ENCODE measurements around the gene ANKRD13D. TPM values are rescaled to one million over a fixed set of nuclear protein-coding genes. Genes with fewer than 3 reads are reported as not detected.
A peak's percentile ranks its signal among the peaks of the same experiment; 100 is the strongest.

Gene ANKRD13D
- total RNA-seq, 2 donors from 2014 or later, result 66.6 to 101 TPM

DNA sequence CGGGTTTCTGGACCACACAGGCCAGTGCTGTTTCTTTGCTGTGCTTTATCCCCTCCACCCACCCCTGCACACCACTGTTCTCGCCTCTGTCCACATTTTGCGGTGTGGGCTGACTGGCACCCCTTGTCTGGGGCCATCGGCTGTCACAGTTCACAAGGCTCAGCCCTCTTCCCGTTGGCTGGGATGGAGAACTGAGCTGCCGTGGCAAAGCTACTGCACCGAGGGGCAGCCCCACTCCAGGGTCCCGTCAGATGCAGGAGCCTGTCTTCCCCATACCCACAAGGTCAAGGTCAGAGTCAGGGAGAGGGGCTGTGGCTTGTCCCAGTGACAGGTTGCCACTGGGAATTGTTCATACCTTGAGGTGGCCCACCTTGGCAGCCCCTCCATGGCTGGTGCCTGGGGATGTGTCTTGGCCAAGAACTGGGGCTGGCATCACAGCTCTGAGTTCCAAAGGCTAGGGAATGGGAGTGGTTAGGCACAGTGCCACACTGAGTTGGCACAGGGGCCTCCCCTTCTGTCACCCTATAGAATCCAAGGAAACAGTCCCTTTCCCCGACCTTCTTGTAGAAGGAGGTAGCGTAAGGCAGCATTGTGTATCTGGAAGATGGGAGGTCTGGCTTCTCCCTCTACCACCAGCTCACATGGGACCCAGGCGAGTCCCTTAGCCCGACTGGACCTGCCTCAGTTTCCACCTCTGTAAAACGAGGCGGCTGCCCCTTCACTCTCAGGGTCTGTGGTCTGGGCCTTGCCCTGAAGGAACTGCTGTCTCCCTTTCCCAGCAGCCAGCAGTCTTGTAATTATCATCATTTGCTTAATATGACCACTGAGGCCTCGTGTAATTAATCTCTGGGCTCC, 19.5 kb upstream of the ANKRD13D start:
- Histone ChIP-seq H3K27me3 (replicated peaks; ENCODE audit: insufficient read depth) (no peaks in the 10 kb centered on the region), H3K4me1 (ENCODE audit: control insufficient read depth in 1 of 2, low read depth in 2 of 2) (peaks cover 66 to 85% of the 10 kb centered on the region in 2 donors), H3K4me3 (peak overlapping the region; percentile 90), H3K36me3 (no peaks in the 10 kb centered on the region), H3K27ac (peak overlapping the region; percentile 56 to 74), H3K9me3 (no peaks in the 10 kb centered on the region)
- DNase-seq (ENCODE audit: low spot score) (no peak), ATAC-seq (ENCODE audit: insufficient number of reproducible peaks, low FRiP score, low read depth) (no peak)
- TF ChIP-seq, protein P1, sequence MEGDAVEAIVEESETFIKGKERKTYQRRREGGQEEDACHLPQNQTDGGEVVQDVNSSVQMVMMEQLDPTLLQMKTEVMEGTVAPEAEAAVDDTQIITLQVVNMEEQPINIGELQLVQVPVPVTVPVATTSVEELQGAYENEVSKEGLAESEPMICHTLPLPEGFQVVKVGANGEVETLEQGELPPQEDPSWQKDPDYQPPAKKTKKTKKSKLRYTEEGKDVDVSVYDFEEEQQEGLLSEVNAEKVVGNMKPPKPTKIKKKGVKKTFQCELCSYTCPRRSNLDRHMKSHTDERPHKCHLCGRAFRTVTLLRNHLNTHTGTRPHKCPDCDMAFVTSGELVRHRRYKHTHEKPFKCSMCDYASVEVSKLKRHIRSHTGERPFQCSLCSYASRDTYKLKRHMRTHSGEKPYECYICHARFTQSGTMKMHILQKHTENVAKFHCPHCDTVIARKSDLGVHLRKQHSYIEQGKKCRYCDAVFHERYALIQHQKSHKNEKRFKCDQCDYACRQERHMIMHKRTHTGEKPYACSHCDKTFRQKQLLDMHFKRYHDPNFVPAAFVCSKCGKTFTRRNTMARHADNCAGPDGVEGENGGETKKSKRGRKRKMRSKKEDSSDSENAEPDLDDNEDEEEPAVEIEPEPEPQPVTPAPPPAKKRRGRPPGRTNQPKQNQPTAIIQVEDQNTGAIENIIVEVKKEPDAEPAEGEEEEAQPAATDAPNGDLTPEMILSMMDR (IDR thresholded peaks at IDR 0.05), result no peak

DNA sequence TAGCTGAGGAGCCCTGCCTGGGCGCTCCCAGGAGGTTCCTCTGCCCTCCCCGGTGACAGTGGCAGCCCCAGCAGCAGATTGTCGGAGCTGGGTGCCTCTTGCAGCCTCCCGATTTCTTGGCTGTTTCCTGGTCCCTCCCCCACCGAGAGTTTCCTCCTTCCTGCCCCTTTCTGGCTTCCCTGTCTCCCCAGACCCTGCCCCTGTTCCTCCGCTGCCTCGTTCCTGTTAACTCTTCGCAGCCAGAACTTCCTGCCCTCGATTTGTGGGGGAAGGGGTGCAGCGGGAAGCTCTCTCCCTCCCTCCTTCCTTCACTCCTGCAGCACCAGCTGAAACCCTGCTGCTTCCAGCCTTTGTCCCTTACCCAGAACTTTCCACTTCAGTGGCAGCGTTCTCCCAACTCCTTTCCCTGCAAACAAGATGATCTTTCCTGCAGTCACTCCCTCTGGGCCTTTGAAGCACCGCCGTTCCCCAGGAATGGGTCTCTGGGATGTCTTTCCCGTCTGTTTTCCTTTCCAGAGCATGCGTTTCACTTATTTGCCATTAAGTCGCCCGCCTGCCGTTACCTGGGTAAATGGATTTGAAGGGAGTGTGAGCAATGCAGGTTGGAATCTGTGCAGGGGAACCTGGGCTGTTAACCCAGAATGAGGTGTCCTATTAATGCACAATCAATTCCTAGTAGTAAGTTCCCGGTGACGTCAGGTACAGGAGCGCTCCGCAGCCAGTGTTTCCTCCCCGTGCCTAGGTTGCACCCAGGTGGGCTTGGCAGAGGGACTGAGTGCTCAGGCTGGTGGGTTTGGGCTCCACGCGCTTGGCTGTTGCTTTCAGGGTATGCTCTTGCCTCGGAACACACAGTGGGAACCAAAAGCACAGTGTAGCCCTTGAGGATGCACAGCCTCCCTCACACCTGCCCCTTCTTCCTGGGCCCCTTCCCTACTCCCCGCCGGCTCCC, 18.6 kb upstream of the ANKRD13D start:
- no peak for ATAC-seq (ENCODE audit: insufficient number of reproducible peaks, low FRiP score, low read depth)
- Histone ChIP-seq H3K9me3 (no peaks in the 10 kb centered on the region), H3K27me3 (replicated peaks; ENCODE audit: insufficient read depth) (no peaks in the 10 kb centered on the region), H3K36me3 (no peaks in the 10 kb centered on the region), H3K4me1 (ENCODE audit: control insufficient read depth in 1 of 2, low read depth in 2 of 2) (peaks cover 72 to 93% of the 10 kb centered on the region in 2 donors), H3K4me3 (peak overlapping the region; percentile 90), H3K27ac (peak overlapping the region; percentile 56 to 74)
- TF ChIP-seq, protein P1 (IDR thresholded peaks at IDR 0.05), result no peak
- no peak for DNase-seq (ENCODE audit: low spot score)

DNA sequence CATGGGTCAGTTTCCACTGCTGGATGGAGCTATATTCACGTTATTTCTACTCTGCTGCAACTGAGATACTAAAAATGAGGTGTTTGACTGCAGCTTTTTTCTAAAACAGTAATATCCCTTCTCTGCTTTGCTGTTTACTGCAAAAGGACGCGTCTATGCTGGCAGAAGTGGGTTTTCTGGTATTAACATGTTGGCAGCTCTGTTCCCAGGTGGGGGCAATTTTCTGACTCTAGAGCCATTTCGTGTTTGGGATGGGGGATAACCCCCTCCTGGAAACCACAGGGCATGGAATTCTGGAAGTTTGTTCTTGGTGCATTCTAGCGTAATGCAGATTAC, 17.9 kb upstream of the ANKRD13D start:
- no peak for DNase-seq (ENCODE audit: low spot score)
- TF ChIP-seq, protein P1 (IDR thresholded peaks at IDR 0.05), result no peak

DNA sequence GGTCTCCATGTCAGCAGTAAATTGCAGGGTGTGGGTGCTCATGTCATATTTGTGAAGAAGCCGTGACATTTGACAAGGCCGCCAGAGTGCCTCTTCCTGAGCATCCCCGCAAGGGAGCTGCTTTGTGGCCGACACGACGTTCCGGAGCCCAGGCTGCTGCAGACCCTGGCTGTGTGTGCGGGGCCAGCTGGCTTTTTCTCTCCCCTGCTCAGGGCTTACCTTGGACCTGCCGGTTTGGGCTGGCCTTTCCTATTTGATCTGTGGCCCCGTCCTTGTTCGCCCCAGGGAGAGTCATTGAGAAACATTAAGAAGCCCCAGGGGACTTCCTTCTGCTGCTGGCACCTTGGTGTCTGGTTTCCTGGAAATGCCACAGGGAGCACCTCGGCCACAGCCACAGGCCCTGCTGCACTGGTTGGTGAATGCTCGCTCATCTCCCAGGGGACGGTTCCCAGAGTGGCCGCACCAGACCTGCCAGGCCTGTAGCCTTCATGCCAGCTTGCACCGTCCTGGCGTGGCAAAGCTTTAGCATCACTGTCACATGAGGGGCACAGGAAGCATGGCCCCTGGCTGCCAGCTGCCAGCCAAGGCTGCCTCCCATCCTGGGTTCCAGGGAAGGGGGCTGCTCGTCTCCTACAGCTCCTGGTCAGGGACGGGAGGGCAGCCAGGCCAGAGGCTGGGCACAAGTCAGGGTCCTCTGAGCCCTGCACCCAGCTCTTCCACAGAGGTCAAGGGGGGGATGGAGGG, 17.4 kb upstream of the ANKRD13D start:
- DNase-seq (ENCODE audit: low spot score), result no peak
- TF ChIP-seq, protein P1 (IDR thresholded peaks at IDR 0.05), result no peak
- no peak for ATAC-seq (ENCODE audit: insufficient number of reproducible peaks, low FRiP score, low read depth)
- H3K27me3 ChIP-seq (replicated peaks; ENCODE audit: insufficient read depth), result no peaks in the 10 kb centered on the region
- peak overlapping the region; percentile 69 to 71 for H3K27ac ChIP-seq
- peak overlapping the region; percentile 90 for H3K4me3 ChIP-seq
- H3K9me3 ChIP-seq, result no peaks in the 10 kb centered on the region
- peaks cover 81 to 99% of the 10 kb centered on the region in 2 donors for H3K4me1 ChIP-seq (ENCODE audit: control insufficient read depth in 1 of 2, low read depth in 2 of 2)
- H3K36me3 ChIP-seq, result no peaks in the 10 kb centered on the region

More for the DNA sequence above, 17.9 kb upstream of the ANKRD13D start:
- no peaks in the 10 kb centered on the region for H3K9me3 ChIP-seq
- no peak for ATAC-seq (ENCODE audit: insufficient number of reproducible peaks, low FRiP score, low read depth)
- H3K4me3 ChIP-seq, result peak overlapping the region; percentile 90
- H3K27ac ChIP-seq, result peak overlapping the region; percentile 69 to 71
- H3K36me3 ChIP-seq, result no peaks in the 10 kb centered on the region
- H3K4me1 ChIP-seq (ENCODE audit: control insufficient read depth in 1 of 2, low read depth in 2 of 2), result peaks cover 78 to 93% of the 10 kb centered on the region in 2 donors
- no peaks in the 10 kb centered on the region for H3K27me3 ChIP-seq (replicated peaks; ENCODE audit: insufficient read depth)

All from thoracic aorta (tissue), 2 donors.